HEK293T (cell line): ENCODE data around the gene MED15.

ENCODE experiments used
- BHLHE40 ChIP-seq: fragments of 450-650 bp; IDR thresholded peaks from 2 replicates; pipeline ENCODE4 v1.6.1; 2016; ENCODE audit warnings: mild to moderate bottlenecking, moderate library complexity, borderline replicate concordance
- FOXA1 ChIP-seq: fragments of 450-650 bp; IDR thresholded peaks from 2 replicates; pipeline ENCODE4 v1.6.1; 2016; ENCODE audit warnings: mild to moderate bottlenecking
- FOXK2 ChIP-seq: fragments of 450-650 bp; IDR thresholded peaks from 2 replicates; pipeline ENCODE4 v1.6.1; 2016; ENCODE audit warnings: mild to moderate bottlenecking
- FOXM1 ChIP-seq: fragments of 450-650 bp; IDR thresholded peaks from 2 replicates; pipeline ENCODE4 v1.6.1; 2017; ENCODE audit warnings: mild to moderate bottlenecking, borderline replicate concordance
- HDGF ChIP-seq: fragments of 450-650 bp; IDR thresholded peaks from 2 replicates; pipeline ENCODE4 v1.6.1; 2017; ENCODE audit warnings: antibody characterized with exemption, borderline replicate concordance
- L3MBTL2 ChIP-seq: fragments of 450-650 bp; conservative IDR thresholded peaks from 2 replicates; pipeline ENCODE4 v1.6.1; 2016; ENCODE audit warnings: mild to moderate bottlenecking
- LEF1 ChIP-seq: fragments of 450-650 bp; IDR thresholded peaks from 2 replicates; pipeline ENCODE4 v1.6.1; 2017; ENCODE audit warnings: mild to moderate bottlenecking, borderline replicate concordance
- PKNOX1 ChIP-seq: fragments of 450-650 bp; IDR thresholded peaks from 2 replicates; pipeline ENCODE4 v1.6.1; 2016
- SP1 ChIP-seq: fragments of 450-650 bp; IDR thresholded peaks from 2 replicates; pipeline ENCODE4 v1.6.1; 2017
- SUZ12 ChIP-seq: fragments of 450-650 bp; IDR thresholded peaks from 2 replicates; pipeline ENCODE4 v1.6.1; 2016; ENCODE audit warnings: mild to moderate bottlenecking
- TARDBP ChIP-seq: fragments of 450-650 bp; IDR thresholded peaks from 2 replicates; pipeline ENCODE4 v1.6.1; 2016
- ZNF384 ChIP-seq: fragments of 450-650 bp; IDR thresholded peaks from 2 replicates; pipeline ENCODE4 v1.6.1; 2016

- no peak for TF ChIP-seq BHLHE40
- no peak for TF ChIP-seq LEF1
- TF ChIP-seq SUZ12: no peak
- TF ChIP-seq FOXA1: no peak
- no peak for TF ChIP-seq TARDBP
- no peak for TF ChIP-seq FOXK2
- no peak for TF ChIP-seq HDGF
- no peak for TF ChIP-seq FOXM1
- no peak for TF ChIP-seq PKNOX1
- TF ChIP-seq SP1: no peak
- no peak for TF ChIP-seq L3MBTL2
- TF ChIP-seq ZNF384: no peak
Observed at GRCh38 chr22:20600137-20600673, 92.8 kb downstream of the MED15 start.
